ENCODE results near the gene TGM2. TPM values are rescaled to one million over a fixed set of nuclear protein-coding genes. Genes with fewer than 3 reads are reported as not detected.

Gene TGM2
- polyA plus RNA-seq, 1 donor (not counting 4 experiments of a cell fraction or from before 2014, with no cell fraction given), result 18.7 TPM

GRCh38 chr20:38162149-38162548 is 2.9 kb downstream of the TGM2 start:
- Histone ChIP-seq H3K79me2 (ENCODE audit: control insufficient read depth, insufficient read depth, low read length) (no peaks in the 10 kb centered on the region), H3K27ac (ENCODE audit: control insufficient read depth, insufficient read depth, low read length) (no peak overlapping the region), H3K4me2 (ENCODE audit: control insufficient read depth, extremely low read depth, insufficient read depth, low read depth, low read length) (no peak overlapping the region), H2AFZ (ENCODE audit: control insufficient read depth, low read length) (no peak overlapping the region), H3K4me1 (ENCODE audit: control insufficient read depth, extremely low read depth, insufficient read depth, low read length) (peaks cover 16% of the 10 kb centered on the region), H3K9me3 (ENCODE audit: control insufficient read depth, low read depth, low read length) (no peaks in the 10 kb centered on the region), H3K9ac (ENCODE audit: control insufficient read depth, extremely low read depth, insufficient read depth, low read length) (no peak overlapping the region), H3K4me3 (ENCODE audit: control insufficient read depth in 2 of 3, extremely low read depth in 1 of 3, insufficient read depth in 2 of 3, low read depth in 1 of 3, low read length in 3 of 3) (no peak overlapping the region), H3K27me3 (ENCODE audit: control insufficient read depth, extremely low read depth, insufficient read depth, low read length) (no peaks in the 10 kb centered on the region), H3K36me3 (ENCODE audit: control insufficient read depth in 2 of 2, extremely low read depth in 1 of 2, insufficient read depth in 2 of 2, low read length in 2 of 2) (no peaks in the 10 kb centered on the region), H4K20me1 (ENCODE audit: control insufficient read depth, extremely low read depth, insufficient read depth, low read length) (no peaks in the 10 kb centered on the region), H3K9me1 (ENCODE audit: control insufficient read depth, extremely low read depth, insufficient read depth, low read length) (no peaks in the 10 kb centered on the region)
- DNase-seq (ENCODE audit: low read depth, low spot score) (no peak), FAIRE-seq (no peak)
- TF ChIP-seq EZH2 (IDR thresholded peaks at IDR 0.05; ENCODE audit: low read length) (no peak), CTCF (optimal IDR thresholded peaks at IDR 0.05 in 1 of 3, IDR thresholded peaks at IDR 0.05 in 1 of 3, conservative IDR thresholded peaks at IDR 0.05 in 1 of 3; ENCODE audit: extremely low read depth in 1 of 3, insufficient read depth in 2 of 3, low read length in 3 of 3) (no peak)
- dilution Hi-C loops (cut with MboI; ENCODE audit: extremely low pct_ligation_motif_present, low sequenced_read_pairs), result no loop called here

DNA sequence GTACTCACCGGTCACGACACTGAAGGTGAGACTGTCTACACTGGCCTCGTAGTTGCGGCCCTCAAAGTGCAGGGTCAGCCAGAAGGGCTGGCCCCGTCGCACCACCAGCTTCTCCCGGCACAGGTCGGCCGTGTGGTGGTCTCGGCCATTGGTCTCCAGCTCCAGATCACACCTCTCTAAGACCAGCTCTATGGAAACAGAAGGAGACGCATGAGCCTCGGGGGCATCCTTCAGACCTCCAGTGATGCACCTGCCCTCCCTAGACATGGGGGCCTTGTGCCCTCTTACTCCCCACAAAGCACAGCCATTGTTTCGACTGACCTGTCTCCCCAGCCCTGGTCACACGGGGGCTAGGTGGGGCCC is 3.7 kb downstream of the TGM2 start:
- Histone ChIP-seq H3K79me2 (ENCODE audit: control insufficient read depth, insufficient read depth, low read length) (no peaks in the 10 kb centered on the region), H3K4me2 (ENCODE audit: control insufficient read depth, extremely low read depth, insufficient read depth, low read depth, low read length) (no peak overlapping the region), H3K4me1 (ENCODE audit: control insufficient read depth, extremely low read depth, insufficient read depth, low read length) (peaks cover 12% of the 10 kb centered on the region), H3K4me3 (ENCODE audit: control insufficient read depth in 2 of 3, extremely low read depth in 1 of 3, insufficient read depth in 2 of 3, low read depth in 1 of 3, low read length in 3 of 3) (no peak overlapping the region), H2AFZ (ENCODE audit: control insufficient read depth, low read length) (no peak overlapping the region), H3K36me3 (ENCODE audit: control insufficient read depth in 2 of 2, extremely low read depth in 1 of 2, insufficient read depth in 2 of 2, low read length in 2 of 2) (no peaks in the 10 kb centered on the region), H3K27me3 (ENCODE audit: control insufficient read depth, extremely low read depth, insufficient read depth, low read length) (no peaks in the 10 kb centered on the region), H4K20me1 (ENCODE audit: control insufficient read depth, extremely low read depth, insufficient read depth, low read length) (no peaks in the 10 kb centered on the region), H3K9ac (ENCODE audit: control insufficient read depth, extremely low read depth, insufficient read depth, low read length) (no peak overlapping the region), H3K9me1 (ENCODE audit: control insufficient read depth, extremely low read depth, insufficient read depth, low read length) (no peaks in the 10 kb centered on the region), H3K27ac (ENCODE audit: control insufficient read depth, insufficient read depth, low read length) (no peak overlapping the region), H3K9me3 (ENCODE audit: control insufficient read depth, low read depth, low read length) (no peaks in the 10 kb centered on the region)
- FAIRE-seq (no peak), DNase-seq (ENCODE audit: low read depth, low spot score) (no peak)
- dilution Hi-C loops (cut with MboI; ENCODE audit: extremely low pct_ligation_motif_present, low sequenced_read_pairs), result no loop called here
- TF ChIP-seq CTCF (optimal IDR thresholded peaks at IDR 0.05 in 1 of 3, IDR thresholded peaks at IDR 0.05 in 1 of 3, conservative IDR thresholded peaks at IDR 0.05 in 1 of 3; ENCODE audit: extremely low read depth in 1 of 3, insufficient read depth in 2 of 3, low read length in 3 of 3) (no peak), EZH2 (IDR thresholded peaks at IDR 0.05; ENCODE audit: low read length) (no peak)
